MCF 10A (cell line): ENCODE results near the gene LSM14B. TPM values are rescaled to one million over a fixed set of nuclear protein-coding genes. Genes with fewer than 3 reads are reported as not detected.

Experiments used
- BruUV-seq: library from RNA; stranded (reverse); fragments of 400-500 nt; replicated peaks from 2 replicates; lab custom pipeline; 2021; lab: Mats Ljungman, UMichigan
- CTCF ChIA-PET: fragments of 300-600 bp; sonication (Branson Sonifier 250); formaldehyde crosslinking; extraction: SDS; loops from one replicate; lab custom pipeline; 2021; ENCODE audit warnings: antibody characterized with exemption, inconsistent platforms; lab: Yijun Ruan, JAX
- POLR2A ChIA-PET: fragments of 300-600, 350-650 bp; sonication (Branson Sonifier 250); formaldehyde crosslinking; extraction: SDS; loops from one replicate; lab custom pipeline; 2020; ENCODE audit warnings: antibody characterized with exemption, inconsistent platforms; lab: Yijun Ruan, JAX
- DNase-seq: peaks from one replicate; pipeline ENCODE4 v3.0.0-alpha.2; 2018; ENCODE audit not compliant: unreplicated experiment
- H3K27ac Mint-ChIP-seq: one replicate; pipeline ENCODE4 v1.8.0; 2022; ENCODE audit warnings: mild to moderate bottlenecking, low read depth, mixed read lengths; ENCODE audit not compliant: unreplicated experiment
- H3K27me3 Mint-ChIP-seq: one replicate; pipeline ENCODE4 v1.8.0; 2022; ENCODE audit warnings: mixed read lengths; ENCODE audit not compliant: insufficient read depth, unreplicated experiment
- H3K36me3 Mint-ChIP-seq: one replicate; pipeline ENCODE4 v1.8.0; 2022; ENCODE audit warnings: mild to moderate bottlenecking, moderate library complexity, mixed read lengths; ENCODE audit not compliant: insufficient read depth, unreplicated experiment
- H3K4me1 Mint-ChIP-seq: one replicate; pipeline ENCODE4 v1.8.0; 2022; ENCODE audit warnings: mixed read lengths; ENCODE audit not compliant: insufficient read depth, unreplicated experiment
- H3K4me3 Mint-ChIP-seq: one replicate; pipeline ENCODE4 v1.8.0; 2022; ENCODE audit warnings: mild to moderate bottlenecking, moderate library complexity, mixed read lengths; ENCODE audit not compliant: unreplicated experiment
- H3K9me3 Mint-ChIP-seq: one replicate; pipeline ENCODE4 v1.8.0; 2022; ENCODE audit warnings: mixed read lengths; ENCODE audit not compliant: unreplicated experiment
- intact Hi-C: fragments of 100-400 bp; cut with micrococcal nuclease; formaldehyde crosslinking; loops from 2 replicates; pipeline ENCODE4 v1.14.1; 2022
- total RNA-seq: library from RNA; stranded (reverse); gene quantifications from 2 replicates; pipeline ENCODE4 v1.2.3, GENCODE V29; 2022
- TF ChIP-seq, protein P1 (sequence below): fragments of 200-600 bp; IDR thresholded peaks from one replicate; pipeline ENCODE4 v1.8.0; 2022; ENCODE audit warnings: antibody characterized with exemption, mild to moderate bottlenecking; ENCODE audit not compliant: unreplicated experiment

LSM14B gene
- total RNA-seq, 1 experiment from 2014 or later = 35.1 TPM

DNA sequence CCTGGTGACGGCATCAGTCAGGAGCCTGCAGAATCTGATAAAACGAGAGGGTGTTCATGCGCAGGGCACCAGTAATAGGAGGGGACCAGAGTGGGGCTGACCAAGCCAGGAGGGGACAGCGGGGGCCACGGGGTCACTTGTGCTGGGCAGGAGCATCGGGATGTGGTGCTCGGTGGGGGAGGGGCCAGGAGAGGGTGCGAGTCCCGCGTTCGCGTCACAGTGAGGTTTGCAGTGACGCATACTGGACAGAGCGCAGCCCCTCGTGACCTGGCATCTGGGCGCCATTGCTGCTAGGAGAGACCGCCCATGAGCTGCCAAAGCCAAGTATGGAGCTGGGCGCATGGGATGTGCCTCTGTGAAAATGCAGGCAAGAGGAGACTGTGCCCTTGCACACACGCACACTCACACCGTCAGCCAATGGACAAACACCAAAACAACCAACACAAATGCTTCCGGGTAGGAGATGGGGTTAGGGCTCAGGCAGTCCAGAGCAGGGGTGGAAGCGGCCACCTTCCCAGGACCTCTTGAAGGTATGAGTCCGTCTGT is 46.7 kb downstream of the LSM14B start:
- intact Hi-C loops = no loop called here
- TF ChIP-seq, protein P1, sequence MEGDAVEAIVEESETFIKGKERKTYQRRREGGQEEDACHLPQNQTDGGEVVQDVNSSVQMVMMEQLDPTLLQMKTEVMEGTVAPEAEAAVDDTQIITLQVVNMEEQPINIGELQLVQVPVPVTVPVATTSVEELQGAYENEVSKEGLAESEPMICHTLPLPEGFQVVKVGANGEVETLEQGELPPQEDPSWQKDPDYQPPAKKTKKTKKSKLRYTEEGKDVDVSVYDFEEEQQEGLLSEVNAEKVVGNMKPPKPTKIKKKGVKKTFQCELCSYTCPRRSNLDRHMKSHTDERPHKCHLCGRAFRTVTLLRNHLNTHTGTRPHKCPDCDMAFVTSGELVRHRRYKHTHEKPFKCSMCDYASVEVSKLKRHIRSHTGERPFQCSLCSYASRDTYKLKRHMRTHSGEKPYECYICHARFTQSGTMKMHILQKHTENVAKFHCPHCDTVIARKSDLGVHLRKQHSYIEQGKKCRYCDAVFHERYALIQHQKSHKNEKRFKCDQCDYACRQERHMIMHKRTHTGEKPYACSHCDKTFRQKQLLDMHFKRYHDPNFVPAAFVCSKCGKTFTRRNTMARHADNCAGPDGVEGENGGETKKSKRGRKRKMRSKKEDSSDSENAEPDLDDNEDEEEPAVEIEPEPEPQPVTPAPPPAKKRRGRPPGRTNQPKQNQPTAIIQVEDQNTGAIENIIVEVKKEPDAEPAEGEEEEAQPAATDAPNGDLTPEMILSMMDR = no peak
- H3K4me3 Mint-ChIP-seq = no peak overlapping the region
- CTCF ChIA-PET = interaction anchor here (0.6 kb wide), 1 partner anchor 20 kb away, joined by 3 read pairs; no protein-coding TSS in a partner anchor
- H3K4me1 Mint-ChIP-seq = no peaks in the 10 kb centered on the region
- no TSS peak for BruUV-seq
- no peaks in the 10 kb centered on the region for H3K27me3 Mint-ChIP-seq
- H3K27ac Mint-ChIP-seq = no peak overlapping the region
- no peaks in the 10 kb centered on the region for H3K9me3 Mint-ChIP-seq
- POLR2A ChIA-PET = interaction anchor here (0.6 kb wide), 1 partner anchor 58 kb away, joined by 3 read pairs; no protein-coding TSS in a partner anchor
- no peak for DNase-seq
- H3K36me3 Mint-ChIP-seq = peaks cover 75% of the 10 kb centered on the region

DNA sequence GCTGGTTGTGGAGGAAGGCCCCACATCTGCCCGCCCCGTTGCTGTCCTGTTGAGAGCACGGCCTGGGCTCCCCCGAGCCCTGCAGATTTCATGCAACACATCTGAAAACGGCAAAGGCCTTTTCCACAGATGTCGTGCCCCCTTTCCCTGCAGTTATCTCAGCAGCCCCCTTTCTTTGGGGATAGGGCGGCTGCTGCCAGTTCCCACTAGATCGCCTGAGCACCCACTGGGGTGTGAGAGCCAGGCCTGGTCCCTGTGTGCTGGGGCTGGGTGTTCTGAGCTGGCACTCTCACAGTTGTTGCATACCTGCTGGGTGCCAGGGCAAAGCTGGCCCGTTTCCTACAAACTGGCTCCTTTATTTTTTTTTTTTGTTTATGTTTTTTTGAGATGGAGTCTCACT is 48.3 kb downstream of the LSM14B start:
- Mint-ChIP-seq H3K36me3 (peaks cover 78% of the 10 kb centered on the region), H3K9me3 (no peaks in the 10 kb centered on the region), H3K27me3 (no peaks in the 10 kb centered on the region), H3K4me1 (no peaks in the 10 kb centered on the region), H3K4me3 (no peak overlapping the region), H3K27ac (no peak overlapping the region)
- DNase-seq = no peak
- intact Hi-C loops = no loop called here
- CTCF ChIA-PET = interaction anchor here (1.2 kb wide), 1 partner anchor 330 kb away, joined by 3 read pairs; no protein-coding TSS in a partner anchor
- TF ChIP-seq, protein P1 = no peak
- POLR2A ChIA-PET = interaction anchor here (1.9 kb wide), 1 partner anchor 13 kb away, joined by 7 read pairs; the partner anchor contains the start of gene MTG2
- no TSS peak for BruUV-seq

DNA sequence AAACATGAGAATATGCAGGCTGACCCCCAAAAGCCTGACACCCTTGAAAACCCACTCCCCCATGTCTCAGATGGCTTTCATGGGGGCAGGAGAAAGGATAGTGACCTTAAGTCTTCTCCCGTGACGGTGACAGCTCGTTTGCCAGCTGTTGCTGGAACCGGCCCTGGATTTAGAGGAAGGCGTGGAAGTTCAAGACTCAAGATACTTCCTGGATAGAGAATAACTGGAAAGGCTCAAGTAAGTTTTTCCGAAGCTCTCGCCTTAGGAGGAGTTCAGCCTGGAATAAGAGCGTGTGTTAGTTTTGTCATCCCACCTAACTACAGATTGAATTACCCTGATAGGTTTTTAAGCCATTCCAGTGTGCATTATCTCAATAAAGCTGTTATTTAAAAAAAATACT is 49.0 kb downstream of the LSM14B start:
- POLR2A ChIA-PET = interaction anchor here (1.2 to 1.9 kb wide), 4 partner anchors 10 to 28 kb away, joined by 3 to 7 read pairs (median 4); partner anchors contain the start of genes MTG2, PSMA7 and SS18L1
- CTCF ChIA-PET = interaction anchor here (1.2 kb wide), 1 partner anchor 329 kb away, joined by 3 read pairs; no protein-coding TSS in a partner anchor
- no peak for DNase-seq
- Mint-ChIP-seq H3K4me3 (no peak overlapping the region), H3K4me1 (no peaks in the 10 kb centered on the region), H3K27ac (no peak overlapping the region), H3K27me3 (no peaks in the 10 kb centered on the region), H3K36me3 (peaks cover 72% of the 10 kb centered on the region), H3K9me3 (no peaks in the 10 kb centered on the region)
- BruUV-seq = no TSS peak
- intact Hi-C loops = no loop called here
- TF ChIP-seq, protein P1 = no peak

DNA sequence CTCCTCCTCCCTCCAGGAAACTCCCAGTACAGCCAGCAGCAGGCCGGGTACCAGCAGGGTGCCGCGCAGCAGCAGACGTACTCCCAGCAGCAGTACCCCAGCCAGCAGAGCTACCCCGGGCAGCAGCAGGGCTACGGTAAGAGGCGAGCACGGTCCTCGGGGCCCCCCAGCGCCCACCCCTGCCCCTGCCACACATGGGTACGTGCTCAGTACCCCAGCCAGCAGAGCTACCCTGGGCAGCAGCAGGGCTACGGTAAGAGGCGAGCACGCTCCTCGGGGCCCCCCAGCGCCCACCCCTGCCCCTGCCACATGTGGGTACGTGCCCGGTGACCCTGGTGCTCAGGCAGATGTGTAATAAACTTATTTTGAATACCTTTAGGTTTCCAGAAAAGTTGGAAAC is 50.4 kb downstream of the LSM14B start:
- no peak overlapping the region for H3K4me3 Mint-ChIP-seq
- no peaks in the 10 kb centered on the region for H3K9me3 Mint-ChIP-seq
- DNase-seq = no peak
- peaks cover 63% of the 10 kb centered on the region for H3K36me3 Mint-ChIP-seq
- no peaks in the 10 kb centered on the region for H3K27me3 Mint-ChIP-seq
- ChIA-PET POLR2A (interaction anchor here (0.7 to 1.8 kb wide), 3 partner anchors 9 to 65 kb away, joined by 3 to 5 read pairs (median 4); partner anchors contain the start of gene MTG2), CTCF (no interaction called here)
- no peaks in the 10 kb centered on the region for H3K4me1 Mint-ChIP-seq
- H3K27ac Mint-ChIP-seq = no peak overlapping the region
- intact Hi-C loops = no loop called here
- TF ChIP-seq, protein P1 = no peak
- no TSS peak for BruUV-seq
